Measurements from ENCODE around the gene MYO5B.

Gene MYO5B

DNA sequence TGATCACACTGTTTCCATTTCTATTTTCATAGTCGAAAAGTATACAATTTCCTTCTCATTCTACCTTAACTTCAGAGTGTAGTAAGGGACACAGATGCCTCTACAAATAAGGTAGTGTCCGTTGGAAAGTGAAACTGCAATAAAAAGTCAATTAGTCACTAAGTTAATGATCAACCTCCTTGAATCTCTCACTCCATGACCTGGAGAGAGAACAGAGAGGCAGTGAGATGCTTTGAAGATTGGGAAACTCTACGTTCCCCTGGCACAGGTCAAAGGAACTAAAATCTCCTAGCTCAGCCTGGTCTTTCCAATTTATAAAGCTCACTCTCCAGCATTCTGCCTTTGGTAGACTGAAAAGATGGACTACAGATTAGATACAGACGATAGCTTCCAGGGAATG lies 227.8 kb downstream of the MYO5B start:
- TF ChIP-seq GATA3 (IDR thresholded peaks at IDR 0.05; ENCODE audit: low read depth, low read length) (no peak), GATA2 (IDR thresholded peaks at IDR 0.05; ENCODE audit: low read depth, low read length) (no peak)

GRCh38 chr18:49966090-49966489 lies 228.9 kb downstream of the MYO5B start:
- no peak for TF ChIP-seq GATA3 (IDR thresholded peaks at IDR 0.05; ENCODE audit: low read depth, low read length)
- TF ChIP-seq GATA2 (IDR thresholded peaks at IDR 0.05; ENCODE audit: low read depth, low read length) = no peak

DNA sequence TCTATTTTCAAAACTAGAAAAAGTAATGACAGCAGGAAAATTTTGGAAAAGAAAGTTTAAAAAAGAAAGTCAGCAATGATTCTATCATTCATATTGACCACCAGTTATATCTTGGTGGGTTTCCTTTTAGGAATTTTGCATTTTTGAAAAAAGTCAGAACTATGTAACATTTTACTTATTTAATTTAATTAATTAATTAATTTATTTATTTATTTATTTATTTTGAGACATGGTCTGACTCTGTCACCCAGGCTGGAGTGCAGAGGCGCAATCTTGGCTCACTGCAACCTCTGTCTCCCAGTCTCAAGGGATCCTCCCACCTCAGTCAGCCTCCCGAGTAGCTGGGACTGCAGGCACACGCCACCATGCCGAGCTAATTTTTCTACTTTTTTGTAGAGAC lies 231.7 kb downstream of the MYO5B start:
- no peak for TF ChIP-seq GATA3 (IDR thresholded peaks at IDR 0.05; ENCODE audit: low read depth, low read length)
- no peak for TF ChIP-seq GATA2 (IDR thresholded peaks at IDR 0.05; ENCODE audit: low read depth, low read length)

DNA sequence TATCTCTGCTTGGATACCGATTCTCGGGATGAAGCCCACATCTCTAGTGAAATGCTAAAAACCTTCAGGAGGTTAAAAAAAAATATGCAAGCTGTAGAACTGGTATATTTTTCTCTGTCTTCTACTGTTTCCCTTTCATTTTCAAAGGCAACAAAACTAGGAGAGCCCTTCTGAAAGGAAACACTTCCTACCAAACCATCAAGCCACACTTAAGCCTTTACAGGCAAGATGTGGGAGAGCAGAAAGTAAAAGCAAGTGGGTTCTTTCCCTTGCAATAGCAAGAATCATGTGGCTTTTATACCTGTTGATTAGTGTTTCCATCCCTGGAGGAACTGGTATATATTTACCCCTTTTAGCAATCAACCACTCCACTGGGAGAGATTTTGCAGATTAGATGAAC lies 233.7 kb downstream of the MYO5B start:
- TF ChIP-seq GATA3 (IDR thresholded peaks at IDR 0.05; ENCODE audit: low read depth, low read length) = no peak
- TF ChIP-seq GATA2 (IDR thresholded peaks at IDR 0.05; ENCODE audit: low read depth, low read length) = peak; percentile 18; the same call in 1 of the 2 replicates

- no peak for TF ChIP-seq GATA2 (IDR thresholded peaks at IDR 0.05; ENCODE audit: low read depth, low read length)
- no peak for TF ChIP-seq GATA3 (IDR thresholded peaks at IDR 0.05; ENCODE audit: low read depth, low read length)
Observed at GRCh38 chr18:49960376-49960775, 234.6 kb downstream of the MYO5B start.

- TF ChIP-seq GATA2 (IDR thresholded peaks at IDR 0.05; ENCODE audit: low read depth, low read length) (no peak), GATA3 (IDR thresholded peaks at IDR 0.05; ENCODE audit: low read depth, low read length) (no peak)
Observed at GRCh38 chr18:49959176-49959575, 235.8 kb downstream of the MYO5B start.

DNA sequence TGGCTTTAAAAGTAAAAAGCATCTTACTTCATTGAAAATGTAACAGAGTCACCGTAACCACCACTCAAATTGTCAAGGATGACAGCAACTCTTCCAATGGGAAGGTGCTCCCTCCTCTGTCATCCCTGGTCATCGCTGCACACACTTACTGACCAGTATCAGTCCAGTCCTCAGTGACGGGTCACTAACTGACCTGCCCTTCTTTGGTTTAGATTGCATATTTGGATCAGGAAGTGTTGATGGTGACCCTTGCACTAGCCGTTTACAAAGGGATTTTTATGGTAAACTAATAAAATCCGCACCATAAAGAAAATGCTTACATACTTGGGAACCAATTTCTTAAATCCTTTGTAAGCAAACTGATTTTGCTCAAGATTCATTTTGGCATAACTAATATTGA lies 239.7 kb downstream of the MYO5B start:
- TF ChIP-seq GATA3 (IDR thresholded peaks at IDR 0.05; ENCODE audit: low read depth, low read length) (no peak), GATA2 (IDR thresholded peaks at IDR 0.05; ENCODE audit: low read depth, low read length) (no peak)

DNA sequence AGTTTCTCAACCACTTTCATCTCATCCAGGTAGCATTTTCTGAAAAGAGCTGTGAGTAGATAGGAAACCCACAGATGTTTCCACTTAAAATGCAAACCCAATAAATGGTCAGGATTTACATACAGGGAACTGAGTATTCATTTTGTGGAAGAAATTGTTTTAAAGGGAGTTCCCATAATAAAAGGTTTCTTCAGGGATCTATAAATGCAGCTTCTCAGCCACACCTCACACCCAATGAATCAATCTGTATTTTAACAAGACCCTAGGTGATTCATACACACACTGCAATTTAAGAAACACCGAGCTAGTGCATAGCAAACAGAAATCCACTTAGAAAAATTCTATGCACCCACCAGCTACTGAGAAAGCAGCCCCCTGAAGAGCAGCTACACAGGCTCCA lies 241.6 kb downstream of the MYO5B start:
- TF ChIP-seq GATA2 (IDR thresholded peaks at IDR 0.05; ENCODE audit: low read depth, low read length) (no peak), GATA3 (IDR thresholded peaks at IDR 0.05; ENCODE audit: low read depth, low read length) (no peak)

DNA sequence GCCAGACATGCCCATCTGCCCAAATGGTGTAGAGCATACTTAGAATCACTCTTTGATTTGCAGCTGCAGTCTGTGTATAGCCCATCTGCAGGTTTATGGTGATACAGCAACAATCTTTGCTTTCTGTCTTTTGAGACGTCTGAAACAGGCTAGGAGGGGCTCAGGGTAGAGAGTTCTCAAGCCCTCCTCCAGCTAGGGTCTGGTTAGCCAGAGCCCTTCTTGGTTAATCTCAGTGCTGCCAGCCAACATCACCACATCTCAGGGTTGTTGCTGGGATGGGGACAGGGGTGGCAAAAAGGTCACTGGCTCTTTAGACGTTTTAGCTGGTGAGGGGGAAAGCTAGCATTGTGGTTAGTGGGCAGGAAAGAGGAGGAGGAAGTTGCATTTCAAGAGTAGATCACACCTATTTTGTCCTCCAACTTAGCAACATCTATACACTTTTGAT lies 245.0 kb downstream of the MYO5B start:
- TF ChIP-seq GATA3 (IDR thresholded peaks at IDR 0.05; ENCODE audit: low read depth, low read length) (no peak), GATA2 (IDR thresholded peaks at IDR 0.05; ENCODE audit: low read depth, low read length) (no peak)

- no peak for TF ChIP-seq GATA3 (IDR thresholded peaks at IDR 0.05; ENCODE audit: low read depth, low read length)
- no peak for TF ChIP-seq GATA2 (IDR thresholded peaks at IDR 0.05; ENCODE audit: low read depth, low read length)
Observed at GRCh38 chr18:49948975-49949374, 246.0 kb downstream of the MYO5B start.

DNA sequence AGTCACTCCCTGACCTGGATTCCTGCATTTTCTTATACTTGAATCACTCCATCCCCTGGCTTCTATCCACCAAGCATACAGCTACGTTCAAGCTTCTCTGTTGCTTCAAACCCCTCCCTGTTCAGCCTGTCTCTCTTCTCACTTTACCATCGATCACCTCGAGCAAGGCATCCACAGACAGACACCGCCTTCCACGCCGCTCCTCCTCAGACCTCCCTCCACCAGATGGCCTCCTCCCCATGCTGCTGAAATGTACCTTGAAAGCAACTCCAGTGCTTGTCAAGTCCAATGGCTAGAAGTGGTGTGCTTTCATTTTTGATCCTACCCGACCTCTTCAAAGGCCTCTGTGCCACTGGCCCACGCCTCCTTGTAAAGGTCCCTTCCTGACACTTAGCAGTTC lies 250.3 kb downstream of the MYO5B start:
- TF ChIP-seq GATA2 (IDR thresholded peaks at IDR 0.05; ENCODE audit: low read depth, low read length) = no peak
- no peak for TF ChIP-seq GATA3 (IDR thresholded peaks at IDR 0.05; ENCODE audit: low read depth, low read length)

DNA sequence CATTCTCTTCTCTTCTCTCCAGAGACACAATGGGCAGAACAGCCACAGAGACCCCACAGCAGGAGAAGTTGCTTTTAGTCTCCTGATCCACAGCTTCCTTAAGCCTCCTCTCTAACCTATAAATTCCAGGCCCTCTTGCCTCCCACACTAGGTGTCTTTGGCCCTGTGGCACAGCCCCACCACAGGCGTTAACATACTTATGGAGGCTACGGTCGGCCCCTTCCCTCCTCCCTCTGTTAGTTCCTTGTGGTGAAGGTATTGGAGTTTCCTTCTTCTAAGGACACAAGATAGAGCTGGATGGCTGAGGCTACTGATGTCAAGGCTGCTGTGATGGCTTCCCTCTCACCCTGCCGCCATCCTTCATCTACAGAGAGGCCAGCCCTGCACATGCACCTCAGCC lies 258.1 kb downstream of the MYO5B start:
- TF ChIP-seq GATA3 (IDR thresholded peaks at IDR 0.05; ENCODE audit: low read depth, low read length) (no peak), GATA2 (IDR thresholded peaks at IDR 0.05; ENCODE audit: low read depth, low read length) (no peak)

- TF ChIP-seq GATA2 (IDR thresholded peaks at IDR 0.05; ENCODE audit: low read depth, low read length) = no peak
- TF ChIP-seq GATA3 (IDR thresholded peaks at IDR 0.05; ENCODE audit: low read depth, low read length) = no peak
Observed at GRCh38 chr18:49935215-49935614, 259.7 kb downstream of the MYO5B start.

- no peak for TF ChIP-seq GATA2 (IDR thresholded peaks at IDR 0.05; ENCODE audit: low read depth, low read length)
- TF ChIP-seq GATA3 (IDR thresholded peaks at IDR 0.05; ENCODE audit: low read depth, low read length) = no peak
Observed at GRCh38 chr18:49934457-49934856, 260.5 kb downstream of the MYO5B start.

GRCh38 chr18:49933530-49934128 lies 261.3 kb downstream of the MYO5B start:
- no peak for TF ChIP-seq GATA3 (IDR thresholded peaks at IDR 0.05; ENCODE audit: low read depth, low read length)
- TF ChIP-seq GATA2 (IDR thresholded peaks at IDR 0.05; ENCODE audit: low read depth, low read length) = no peak

DNA sequence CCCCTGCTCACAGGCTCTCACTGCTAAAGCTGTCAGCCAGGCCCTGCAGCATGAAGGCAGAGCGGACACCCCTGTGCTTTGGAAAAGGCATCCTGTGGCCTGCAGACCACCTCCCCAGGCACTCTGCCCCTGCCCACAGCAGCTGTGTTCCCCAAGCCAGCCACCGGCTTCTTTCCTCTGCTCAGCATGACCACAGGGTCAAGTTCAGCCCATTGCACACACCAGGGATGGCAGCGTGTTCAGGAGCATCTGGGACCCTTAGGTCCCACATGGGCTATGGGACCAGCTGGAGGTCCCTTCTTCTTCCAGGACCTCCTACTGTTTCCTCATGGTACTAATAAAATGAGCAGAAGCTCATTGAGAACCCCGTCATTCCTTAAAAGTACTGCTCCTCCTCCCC lies 263.2 kb downstream of the MYO5B start:
- TF ChIP-seq GATA3 (IDR thresholded peaks at IDR 0.05; ENCODE audit: low read depth, low read length) (no peak), GATA2 (IDR thresholded peaks at IDR 0.05; ENCODE audit: low read depth, low read length) (no peak)

All from SH-SY5Y (cell line).